GM21390 (cell line): ENCODE measurements around the gene PDGFB.

Source experiments
- ATAC-seq: cut with Tn5 transposase; IDR thresholded peaks from one replicate; pipeline ENCODE4 v1.9.1; 2021; ENCODE audit not compliant: unreplicated experiment

The PDGFB gene

DNA sequence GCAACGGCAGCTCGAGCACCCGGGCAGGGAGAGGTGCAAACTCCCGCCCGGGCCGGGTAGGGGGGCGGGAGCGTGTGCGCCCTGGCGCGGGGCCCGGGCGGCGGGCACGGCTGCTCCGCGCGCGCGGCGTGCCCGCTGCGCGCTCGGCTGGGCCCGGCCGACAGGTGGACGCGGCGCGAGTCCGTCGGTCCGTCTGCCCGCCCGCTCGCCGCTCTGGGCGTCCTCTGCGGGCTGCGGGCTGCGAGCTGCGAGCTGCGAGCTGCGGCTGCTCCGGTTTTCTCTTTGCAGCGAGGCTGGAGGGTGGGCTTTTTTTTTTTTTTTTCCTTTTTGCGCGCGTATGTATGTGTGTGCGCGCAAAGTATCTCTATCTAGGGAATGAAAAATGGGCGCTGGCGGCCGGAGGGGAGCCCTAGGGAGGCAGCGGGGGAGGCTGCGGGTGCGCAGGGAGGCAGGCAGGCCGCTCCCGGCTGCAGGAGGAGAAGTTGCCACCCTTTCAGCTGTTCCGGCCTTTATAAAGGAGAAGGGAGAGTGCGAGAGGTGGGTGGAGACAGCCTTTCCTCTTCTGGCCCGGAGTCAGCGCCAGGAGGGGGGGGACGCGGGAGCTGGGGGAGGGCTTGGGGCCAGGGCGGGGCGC, at the start of gene PDGFB:
Gene PDGFB, minus strand, starts transcription at position 487 of the 634 bp plus-strand sequence. CDS start 1,019 bp downstream, outside the sequence.
- ATAC-seq = no peak

DNA sequence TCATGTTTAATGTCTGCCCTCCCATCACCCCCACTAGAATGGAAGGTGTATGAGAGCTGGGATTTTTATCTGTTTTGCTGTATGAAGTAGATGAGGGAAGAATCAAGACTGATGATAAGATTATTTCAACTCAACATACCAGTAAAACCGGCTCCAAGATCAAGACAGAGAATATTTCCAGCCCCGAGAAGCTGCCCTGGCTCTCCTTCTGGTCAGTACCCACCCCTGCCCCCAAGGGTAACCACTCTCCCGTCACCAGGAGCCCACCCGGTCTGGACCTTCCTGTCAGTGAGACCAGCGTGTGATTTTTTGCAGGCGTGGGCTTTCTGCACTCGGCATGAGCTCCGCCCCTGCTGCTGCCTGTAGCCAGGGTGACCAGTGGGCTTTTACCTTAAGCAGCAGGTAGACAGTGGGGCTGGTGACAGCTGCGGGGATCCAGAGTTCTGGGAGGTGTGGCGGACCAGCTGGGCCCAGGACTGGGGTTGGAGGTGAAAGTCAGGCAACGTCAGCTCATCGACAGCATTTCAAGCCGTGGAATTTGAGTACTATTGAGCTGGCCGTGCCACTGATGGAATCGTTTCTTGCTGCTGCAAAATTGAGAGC, 49.1 kb upstream of the PDGFB start:
- no peak for ATAC-seq

DNA sequence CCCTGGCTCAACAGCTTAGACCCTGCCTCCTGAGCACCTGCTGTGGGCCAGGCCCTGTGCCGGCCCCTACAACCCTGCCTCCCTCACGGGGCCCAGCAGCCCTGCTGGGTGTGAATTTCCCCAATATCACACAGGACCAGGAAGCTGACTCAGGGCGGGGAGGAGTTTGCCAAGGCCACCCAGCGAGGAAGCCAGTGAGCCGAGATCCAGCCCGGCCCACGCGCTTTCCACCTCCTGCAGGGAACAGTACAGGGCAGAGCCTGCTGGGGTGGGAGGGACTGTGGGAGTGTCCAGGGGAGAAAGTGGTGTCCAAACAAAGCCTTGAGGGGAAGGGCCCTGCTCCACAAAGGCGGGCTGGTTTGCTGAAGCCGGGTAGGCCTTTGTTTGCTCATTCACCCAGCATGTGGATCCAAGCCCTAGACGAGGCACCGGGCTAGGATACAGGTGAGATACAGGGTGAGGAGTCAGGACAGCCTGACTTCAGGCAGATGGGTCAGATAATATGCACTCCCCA, 47.8 kb upstream of the PDGFB start:
- ATAC-seq = no peak

DNA sequence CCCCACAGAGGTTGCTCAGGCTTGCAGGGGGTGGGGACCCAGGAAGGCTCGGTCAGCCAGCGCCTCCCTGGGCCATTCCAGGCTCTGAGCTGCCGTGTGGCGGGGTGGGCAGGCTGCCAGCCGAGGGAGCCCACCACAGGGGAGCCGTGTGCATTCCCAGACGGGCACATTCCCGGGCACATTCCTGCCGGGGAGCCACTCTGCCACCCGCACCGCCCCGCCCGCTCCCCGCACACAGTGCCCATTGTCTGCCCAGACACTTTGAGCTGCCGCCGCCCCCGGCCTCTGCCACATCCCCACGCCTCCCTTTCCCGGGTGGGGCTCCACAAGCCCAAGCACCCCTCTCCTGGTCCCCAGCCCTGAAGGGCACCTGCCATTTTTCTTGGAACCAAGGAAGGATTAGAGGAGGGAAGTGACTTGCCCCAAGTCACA, 47.3 kb upstream of the PDGFB start:
- no peak for ATAC-seq

DNA sequence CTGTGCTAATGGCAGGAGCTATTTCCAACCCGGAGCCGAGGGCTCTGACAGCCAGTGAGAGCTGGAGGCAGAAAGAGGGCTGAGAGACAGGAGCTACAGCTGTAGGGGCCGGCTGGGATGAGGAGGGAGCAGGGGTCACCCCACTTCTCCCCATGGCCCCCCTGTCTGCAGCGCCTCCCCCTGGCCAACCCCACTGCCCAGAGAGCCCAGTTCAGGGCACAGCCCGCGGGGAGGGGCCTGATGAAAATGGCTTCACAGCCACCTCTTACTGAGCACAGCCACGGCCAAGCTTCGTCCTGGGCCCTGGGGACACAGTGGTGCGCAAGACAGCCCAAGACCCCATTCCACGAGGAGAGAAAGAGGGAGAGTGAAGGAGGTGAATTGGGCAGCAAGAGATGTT, 46.7 kb upstream of the PDGFB start:
- no peak for ATAC-seq

- no peak for ATAC-seq
Observed at GRCh38 chr22:39290724-39291161, 46.0 kb upstream of the PDGFB start.

GRCh38 chr22:39289975-39290720, 45.4 kb upstream of the PDGFB start:
- ATAC-seq = no peak

DNA sequence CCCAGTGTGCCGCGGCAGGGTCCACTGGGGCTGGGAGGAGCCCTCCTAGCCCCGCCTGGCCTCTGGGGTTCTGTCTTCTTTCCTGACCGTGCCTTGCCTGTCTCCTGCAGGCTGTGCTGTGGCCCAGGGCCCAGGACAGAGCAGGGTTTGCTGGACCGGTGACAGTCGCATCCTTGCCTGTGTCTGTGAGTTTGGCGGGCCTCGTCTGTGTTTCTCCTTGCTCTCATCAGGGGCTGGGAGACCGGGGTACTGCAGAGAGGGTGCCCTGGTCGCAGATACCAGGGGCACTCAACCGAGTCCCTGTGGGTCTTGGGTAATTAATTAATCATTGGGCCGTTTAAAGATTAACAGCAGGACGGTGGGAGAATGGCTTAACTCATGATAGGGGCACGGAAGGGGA, 44.8 kb upstream of the PDGFB start:
- ATAC-seq = no peak

GRCh38 chr22:39288135-39288898, 43.5 kb upstream of the PDGFB start:
- ATAC-seq = no peak

GRCh38 chr22:39287076-39287725, 42.4 kb upstream of the PDGFB start:
- no peak for ATAC-seq

DNA sequence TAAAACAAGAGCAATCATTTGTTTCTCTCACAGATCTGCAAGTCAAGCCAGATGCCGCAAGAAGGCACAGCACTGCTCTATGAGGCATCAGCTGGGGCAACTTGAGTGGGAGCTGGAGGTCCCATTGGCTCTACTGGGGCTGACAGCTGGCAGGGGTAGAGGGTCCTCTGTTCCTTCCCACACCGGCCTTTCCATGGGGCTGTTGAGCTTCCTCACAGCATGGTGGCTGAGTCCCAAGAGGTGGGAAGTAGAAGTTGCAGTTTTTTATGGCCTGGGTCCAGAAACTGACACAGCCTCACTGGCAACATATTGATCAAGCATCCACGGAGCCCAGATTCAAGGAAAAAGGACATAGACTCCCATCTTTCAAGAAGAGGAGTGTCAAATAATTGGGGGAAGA, 40.2 kb upstream of the PDGFB start:
- no peak for ATAC-seq

- no peak for ATAC-seq
Observed at GRCh38 chr22:39284142-39284980, 39.6 kb upstream of the PDGFB start.

DNA sequence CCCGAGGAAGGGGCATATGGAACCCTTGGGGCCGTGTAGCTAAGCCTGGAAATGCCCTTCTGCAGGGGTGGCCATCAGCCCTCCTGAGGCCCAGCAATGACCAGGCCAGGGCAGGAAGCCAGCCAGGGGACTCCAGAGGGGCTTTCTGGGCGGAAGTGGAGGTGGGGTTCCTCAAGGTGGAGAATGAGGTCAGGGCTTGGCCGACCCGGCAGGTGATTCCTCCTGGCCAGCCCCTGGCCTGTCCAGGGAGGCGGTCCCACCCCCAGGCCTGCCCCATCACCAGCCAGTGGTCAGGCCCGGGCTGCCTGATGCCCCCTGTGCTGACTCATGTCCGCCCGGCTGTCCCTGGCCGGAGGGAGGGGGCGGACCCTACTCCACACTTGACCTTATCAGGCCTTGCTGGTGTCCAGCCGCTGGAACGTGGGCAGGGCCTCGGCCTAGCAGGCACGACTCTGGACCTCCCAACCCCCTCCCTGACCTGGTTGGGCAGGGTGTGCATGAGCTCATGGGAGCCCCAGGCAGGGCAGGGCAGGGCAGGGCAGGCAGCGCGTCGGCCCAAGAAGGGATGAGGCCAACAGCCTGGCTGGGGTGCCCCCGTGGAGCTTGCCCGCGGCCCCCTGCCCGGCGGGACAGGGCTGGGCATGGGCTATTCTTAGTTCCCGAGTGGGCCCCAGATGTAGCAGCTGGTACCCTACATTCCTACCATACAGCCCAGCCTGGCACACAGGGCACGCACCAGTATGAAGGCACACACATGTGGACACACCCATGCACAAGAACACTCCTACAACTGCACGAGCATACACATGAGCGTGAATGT, 38.8 kb upstream of the PDGFB start:
- no peak for ATAC-seq

- no peak for ATAC-seq
Observed at GRCh38 chr22:39282645-39283321, 38.0 kb upstream of the PDGFB start.

GRCh38 chr22:39281126-39281525, 36.3 kb upstream of the PDGFB start:
- ATAC-seq = no peak

- no peak for ATAC-seq
Observed at GRCh38 chr22:39280250-39280649, 35.5 kb upstream of the PDGFB start.

DNA sequence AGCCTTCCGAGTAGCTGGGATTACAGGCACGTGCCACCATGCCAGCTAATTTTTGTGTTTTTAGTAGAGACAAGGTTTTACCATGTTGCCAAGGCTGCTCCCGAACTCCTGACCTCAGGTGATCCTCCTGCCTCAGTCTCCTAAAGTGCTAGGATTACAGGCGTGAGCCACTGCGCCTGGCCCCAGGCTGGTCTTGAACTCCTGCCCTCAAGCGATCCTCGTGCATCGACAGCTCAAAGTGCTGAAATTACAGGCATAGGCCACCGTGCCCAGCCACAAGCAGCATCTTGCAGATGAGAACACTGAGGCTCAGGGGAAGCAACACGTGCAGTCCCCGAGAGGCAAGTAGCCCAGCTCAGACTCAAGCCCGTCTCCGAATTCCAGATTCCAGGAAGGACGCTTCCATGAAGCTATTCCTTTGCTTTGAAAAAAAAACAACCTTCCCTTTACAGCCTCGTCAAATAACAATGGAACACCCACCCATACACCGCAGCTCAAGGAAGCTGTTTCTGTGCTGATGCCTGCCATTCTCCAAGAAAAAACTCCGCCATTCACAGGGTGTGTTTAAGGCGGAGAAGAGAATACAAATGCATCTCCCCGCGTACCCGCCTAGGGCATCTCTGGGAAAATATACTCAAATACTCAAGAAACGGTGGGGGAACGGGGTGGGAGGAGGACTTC, 34.5 kb upstream of the PDGFB start:
- no peak for ATAC-seq

DNA sequence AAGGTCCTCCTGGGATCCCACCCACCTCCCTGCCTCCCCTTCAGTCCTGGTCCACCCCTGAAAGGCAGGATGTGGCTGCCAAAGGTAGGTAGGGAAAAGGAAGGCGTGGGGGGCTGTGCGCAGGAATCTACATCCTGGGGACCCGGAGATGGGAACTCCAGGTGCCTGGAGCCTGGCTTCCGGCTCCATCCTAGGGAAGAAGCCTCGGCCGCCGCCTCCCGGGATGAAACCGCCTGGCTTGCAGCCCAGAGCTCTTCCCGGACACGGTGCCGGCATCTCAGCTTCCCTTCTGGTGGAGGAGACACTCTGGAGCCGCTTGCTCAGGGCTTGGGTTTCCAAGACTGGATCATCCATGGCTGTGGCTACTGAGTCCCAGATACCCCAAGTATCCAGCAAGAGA, 33.3 kb upstream of the PDGFB start:
- ATAC-seq = no peak
